Fibroblast of mammary gland (primary cell): ENCODE measurements around the gene NUMA1.

Source experiments
- DNase-seq: peaks from one replicate; pipeline ENCODE4 v3.0.0-alpha.2; 2010; ENCODE audit warnings: low read depth
- H3K4me3 ChIP-seq: 2 replicates; pipeline ENCODE4 v1.5.1; 2011; ENCODE audit warnings: low read depth, mild to moderate bottlenecking, low read length, moderate library complexity; ENCODE audit not compliant: control insufficient read depth
- TF ChIP-seq, protein P1 (sequence below): conservative IDR thresholded peaks from 2 replicates; pipeline ENCODE4 v1.5.1; 2011; ENCODE audit warnings: low read depth, low read length, inconsistent platforms; ENCODE audit not compliant: control insufficient read depth, insufficient read depth

Gene NUMA1

GRCh38 chr11:72112978-72113808, 32.9 kb upstream of the NUMA1 start:
- H3K4me3 ChIP-seq, result peak overlapping the region; percentile 73
- DNase-seq, result peak; percentile 92
- TF ChIP-seq, protein P1, sequence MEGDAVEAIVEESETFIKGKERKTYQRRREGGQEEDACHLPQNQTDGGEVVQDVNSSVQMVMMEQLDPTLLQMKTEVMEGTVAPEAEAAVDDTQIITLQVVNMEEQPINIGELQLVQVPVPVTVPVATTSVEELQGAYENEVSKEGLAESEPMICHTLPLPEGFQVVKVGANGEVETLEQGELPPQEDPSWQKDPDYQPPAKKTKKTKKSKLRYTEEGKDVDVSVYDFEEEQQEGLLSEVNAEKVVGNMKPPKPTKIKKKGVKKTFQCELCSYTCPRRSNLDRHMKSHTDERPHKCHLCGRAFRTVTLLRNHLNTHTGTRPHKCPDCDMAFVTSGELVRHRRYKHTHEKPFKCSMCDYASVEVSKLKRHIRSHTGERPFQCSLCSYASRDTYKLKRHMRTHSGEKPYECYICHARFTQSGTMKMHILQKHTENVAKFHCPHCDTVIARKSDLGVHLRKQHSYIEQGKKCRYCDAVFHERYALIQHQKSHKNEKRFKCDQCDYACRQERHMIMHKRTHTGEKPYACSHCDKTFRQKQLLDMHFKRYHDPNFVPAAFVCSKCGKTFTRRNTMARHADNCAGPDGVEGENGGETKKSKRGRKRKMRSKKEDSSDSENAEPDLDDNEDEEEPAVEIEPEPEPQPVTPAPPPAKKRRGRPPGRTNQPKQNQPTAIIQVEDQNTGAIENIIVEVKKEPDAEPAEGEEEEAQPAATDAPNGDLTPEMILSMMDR, result no peak

- DNase-seq, result peak; percentile 99
- TF ChIP-seq, protein P1, result no peak
- peak within 1 kb of the TSS; percentile 73 for H3K4me3 ChIP-seq
Observed at GRCh38 chr11:72112143-72112977, 32.0 kb upstream of the NUMA1 start, which contains the start of gene ANAPC15. ANAPC15 (minus strand) TSS chr11:72112695; CDS start chr11:72111276, 1,419 bp downstream.

DNA sequence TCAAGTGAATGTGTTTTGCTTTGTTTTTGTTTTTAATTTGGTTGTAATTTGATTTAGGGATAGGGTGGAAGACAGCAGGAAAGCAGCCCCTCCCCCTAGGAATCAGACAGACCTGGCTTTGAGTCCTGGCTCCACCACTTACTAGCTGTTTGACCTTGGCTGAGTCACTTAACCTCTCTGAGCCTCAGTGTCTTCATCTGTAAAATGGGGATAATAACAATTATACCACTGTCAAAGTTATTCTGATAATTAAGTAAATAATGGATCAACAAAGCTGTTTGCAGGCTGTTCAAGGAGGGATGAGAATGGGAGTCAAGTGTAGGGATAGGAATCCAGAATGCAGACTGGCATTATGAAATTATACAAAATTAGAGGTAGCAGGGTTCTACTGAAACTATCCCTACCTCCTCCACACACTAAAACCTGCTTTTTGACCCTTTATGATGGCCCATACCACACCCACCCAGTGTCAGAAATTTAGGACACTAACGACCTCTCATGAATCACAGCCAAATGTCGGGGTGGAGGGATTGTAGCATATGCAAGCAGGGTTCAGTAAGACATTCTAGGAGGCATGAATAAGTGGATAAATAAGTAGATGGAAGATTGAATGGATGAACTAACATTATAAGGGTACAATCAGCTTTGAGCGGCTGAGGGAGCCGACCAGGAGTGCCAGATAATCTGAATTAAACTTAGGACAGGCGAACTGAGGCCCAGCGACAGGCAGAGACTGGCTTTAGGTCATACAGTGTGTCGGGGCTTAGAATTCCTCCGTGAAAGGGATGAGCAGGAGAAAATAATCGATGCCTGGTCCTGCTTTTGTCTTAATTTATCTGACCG, 31.2 kb upstream of the NUMA1 start:
- peak overlapping the region; percentile 73 for H3K4me3 ChIP-seq
- TF ChIP-seq, protein P1, result no peak

GRCh38 chr11:72105888-72106287, 25.5 kb upstream of the NUMA1 start, which contains the start of gene TOMT:
TOMT (plus strand) TSS chr11:72105924; CDS start chr11:72105952, 28 bp downstream.
- TF ChIP-seq, protein P1, result no peak
- H3K4me3 ChIP-seq, result no peak within 1 kb of the TSS
- no peak for DNase-seq

More for the DNA sequence above, 31.2 kb upstream of the NUMA1 start:
- DNase-seq, result no peak

- peak overlapping the region; percentile 30 for H3K4me3 ChIP-seq
- TF ChIP-seq, protein P1, result no peak
- no peak for DNase-seq
Observed at GRCh38 chr11:72103754-72104167, 23.4 kb upstream of the NUMA1 start.
